GM19239 (cell line): Measurements from ENCODE around the gene RERE.
"Not testable (repeated sequence)": the region's sequence is repeated elsewhere in the genome, so short reads cannot be mapped to it uniquely, and the experiment has no call there.

ENCODE experiments used
- DNase-seq: peaks from one replicate; pipeline ENCODE4 v3.0.0; 2011; ENCODE audit warnings: low spot score; ENCODE audit not compliant: insufficient read length
- FAIRE-seq: peaks from 2 replicates; lab custom pipeline; 2011; peaks lifted over from hg19 to GRCh38; lab: Jason Lieb, UNC

RERE gene

GRCh38 chr1:8456991-8457390, 360.4 kb downstream of the RERE start:
- FAIRE-seq (no peak), DNase-seq (no peak)

GRCh38 chr1:8456308-8456912, 361.0 kb downstream of the RERE start:
- FAIRE-seq (no peak), DNase-seq (no peak)

GRCh38 chr1:8455700-8456307, 361.6 kb downstream of the RERE start:
- no peak for DNase-seq
- no peak for FAIRE-seq

GRCh38 chr1:8450312-8450711, 367.1 kb downstream of the RERE start:
- FAIRE-seq (no peak), DNase-seq (no peak)

GRCh38 chr1:8448911-8449661, 368.4 kb downstream of the RERE start:
- no peak for DNase-seq
- FAIRE-seq, result no peak

GRCh38 chr1:8448505-8448904, 368.9 kb downstream of the RERE start:
- DNase-seq, FAIRE-seq: not testable (repeated sequence)

- no peak for FAIRE-seq
Observed at GRCh38 chr1:8447616-8448150, 369.8 kb downstream of the RERE start.

GRCh38 chr1:8446119-8446518, 371.3 kb downstream of the RERE start:
- not testable (repeated sequence) for FAIRE-seq, DNase-seq

More at GRCh38 chr1:8447616-8448150, 369.8 kb downstream of the RERE start:
- no peak for DNase-seq

GRCh38 chr1:8443558-8444194, 373.8 kb downstream of the RERE start:
- FAIRE-seq, result no peak
- no peak for DNase-seq

GRCh38 chr1:8441426-8441825, 376.0 kb downstream of the RERE start:
- FAIRE-seq (no peak), DNase-seq (no peak)

- FAIRE-seq, result peak; percentile 82
- DNase-seq, result no peak
Observed at GRCh38 chr1:8439015-8439702, 378.3 kb downstream of the RERE start.

GRCh38 chr1:8438489-8438888, 379.0 kb downstream of the RERE start:
- no peak for FAIRE-seq
- DNase-seq, result no peak

- FAIRE-seq (no peak), DNase-seq (no peak)
Observed at GRCh38 chr1:8437347-8437746, 380.1 kb downstream of the RERE start.

GRCh38 chr1:8435569-8436071, 381.8 kb downstream of the RERE start:
- FAIRE-seq, result no peak
- DNase-seq, result no peak

GRCh38 chr1:8434101-8434500, 383.3 kb downstream of the RERE start:
- DNase-seq (no peak), FAIRE-seq (no peak)

GRCh38 chr1:8431784-8432183, 385.7 kb downstream of the RERE start:
- FAIRE-seq (no peak), DNase-seq (no peak)

GRCh38 chr1:8431019-8431418, 386.4 kb downstream of the RERE start:
- FAIRE-seq, result peak; percentile 80
- DNase-seq, result no peak

- DNase-seq (no peak), FAIRE-seq (peak; percentile 71)
Observed at GRCh38 chr1:8430476-8430875, 387.0 kb downstream of the RERE start.

- DNase-seq, result no peak
- FAIRE-seq, result peak; percentile 81
Observed at GRCh38 chr1:8429549-8430110, 387.8 kb downstream of the RERE start.

GRCh38 chr1:8428441-8428840, 389.0 kb downstream of the RERE start:
- FAIRE-seq, result no peak
- no peak for DNase-seq
